Trophoblast cell (in vitro differentiated cells and primary cell): ENCODE results near the gene APBA2.

ENCODE experiments used
- DNase-seq, 2 donors: peaks; one replicate each; pipeline ENCODE4 v3.0.0-alpha.2; 2016
- H2AFZ ChIP-seq: 2 replicates; pipeline ENCODE4 v1.6.1; 2013; ENCODE audit warnings: low read length, moderate library complexity, mild to moderate bottlenecking; ENCODE audit not compliant: insufficient read depth, poor library complexity
- H2AK5ac ChIP-seq: 2 replicates; pipeline ENCODE4 v1.6.1; 2013; ENCODE audit warnings: mild to moderate bottlenecking, low read length
- H2BK120ac ChIP-seq: 2 replicates; pipeline ENCODE4 v1.6.1; 2013; ENCODE audit warnings: low read length, mild to moderate bottlenecking, moderate library complexity; ENCODE audit not compliant: insufficient read depth, poor library complexity
- H2BK12ac ChIP-seq: 2 replicates; pipeline ENCODE4 v1.6.1; 2013; ENCODE audit warnings: mild to moderate bottlenecking, low read length, moderate library complexity
- H2BK5ac ChIP-seq: 2 replicates; pipeline ENCODE4 v1.6.1; 2013; ENCODE audit warnings: low read length, low read depth, moderate library complexity, mild to moderate bottlenecking; ENCODE audit not compliant: poor library complexity
- H3K14ac ChIP-seq: 2 replicates; pipeline ENCODE4 v1.6.1; 2013; ENCODE audit warnings: mild to moderate bottlenecking, low read length
- H3K18ac ChIP-seq: 2 replicates; pipeline ENCODE4 v1.6.1; 2013; ENCODE audit warnings: mild to moderate bottlenecking, low read length
- H3K23ac ChIP-seq: 2 replicates; pipeline ENCODE4 v1.6.1; 2013; ENCODE audit warnings: low read length
- H3K27ac ChIP-seq: 2 replicates; pipeline ENCODE4 v1.5.1; 2013; ENCODE audit warnings: low read depth, mild to moderate bottlenecking, inconsistent platforms, low read length, moderate library complexity
- H3K27me3 ChIP-seq: 2 replicates; pipeline ENCODE4 v1.6.1; 2013; ENCODE audit warnings: inconsistent platforms, mild to moderate bottlenecking, low read length, moderate library complexity; ENCODE audit not compliant: insufficient read depth
- H3K36me3 ChIP-seq, 2 experiments: 1 replicate in 1 of 2; 2 replicates in 1 of 2; pipeline ENCODE4 v1.6.1; 2013; ENCODE audit warnings: low read length in 2 of 2, mild to moderate bottlenecking in 2 of 2, moderate library complexity in 1 of 2; ENCODE audit not compliant: insufficient read depth in 2 of 2, control insufficient read depth in 1 of 2
- H3K4ac ChIP-seq: 2 replicates; pipeline ENCODE4 v1.6.1; 2013; ENCODE audit warnings: low read depth, mild to moderate bottlenecking, low read length, moderate library complexity
- H3K4me1 ChIP-seq, 2 experiments: 1 replicate in 1 of 2; 2 replicates in 1 of 2; pipeline ENCODE4 v1.6.1; 2013; ENCODE audit warnings: low read length in 2 of 2, mild to moderate bottlenecking in 2 of 2, moderate library complexity in 1 of 2; ENCODE audit not compliant: insufficient read depth in 2 of 2, control insufficient read depth in 1 of 2
- H3K4me2 ChIP-seq: 2 replicates; pipeline ENCODE4 v1.6.1; 2013; ENCODE audit warnings: inconsistent platforms, mild to moderate bottlenecking, low read length, moderate library complexity
- H3K4me3 ChIP-seq: 2 replicates; pipeline ENCODE4 v1.5.1; 2013; ENCODE audit warnings: mild to moderate bottlenecking, low read depth, low read length, inconsistent platforms
- H3K79me1 ChIP-seq: one replicate; pipeline ENCODE4 v1.6.1; 2013; ENCODE audit warnings: low read length
- H3K79me2 ChIP-seq: 2 replicates; pipeline ENCODE4 v1.6.1; 2013; ENCODE audit warnings: low read length, mild to moderate bottlenecking; ENCODE audit not compliant: control insufficient read depth, insufficient read depth, poor library complexity
- H3K9ac ChIP-seq: 2 replicates; pipeline ENCODE4 v1.6.1; 2013; ENCODE audit warnings: mild to moderate bottlenecking, low read length
- H3K9me3 ChIP-seq: 2 replicates; pipeline ENCODE4 v1.6.1; 2013; ENCODE audit warnings: low read depth, mild to moderate bottlenecking, control low read depth, inconsistent platforms, low read length; ENCODE audit not compliant: insufficient read depth
- H4K12ac ChIP-seq: 2 replicates; pipeline ENCODE4 v1.6.1; 2013; ENCODE audit warnings: low read depth, mild to moderate bottlenecking, low read length, moderate library complexity
- H4K8ac ChIP-seq: 2 replicates; pipeline ENCODE4 v1.6.1; 2013; ENCODE audit warnings: low read depth, mild to moderate bottlenecking, low read length, moderate library complexity
- H4K91ac ChIP-seq: one replicate; pipeline ENCODE4 v1.6.1; 2013; ENCODE audit warnings: low read depth, mild to moderate bottlenecking, low read length, moderate library complexity
- WGBS: extraction: QIAGEN DNeasy Blood & Tissue Kit; methylation state at CpG from one replicate; pipeline ENCODE4 v1.1.7; 2013; ENCODE audit warnings: missing lambda C conversion rate; ENCODE audit not compliant: insufficient read length, insufficient coverage; ENCODE audit errors: extremely low coverage; 5-methylcytosine and 5-hydroxymethylcytosine counted together

Gene APBA2

DNA sequence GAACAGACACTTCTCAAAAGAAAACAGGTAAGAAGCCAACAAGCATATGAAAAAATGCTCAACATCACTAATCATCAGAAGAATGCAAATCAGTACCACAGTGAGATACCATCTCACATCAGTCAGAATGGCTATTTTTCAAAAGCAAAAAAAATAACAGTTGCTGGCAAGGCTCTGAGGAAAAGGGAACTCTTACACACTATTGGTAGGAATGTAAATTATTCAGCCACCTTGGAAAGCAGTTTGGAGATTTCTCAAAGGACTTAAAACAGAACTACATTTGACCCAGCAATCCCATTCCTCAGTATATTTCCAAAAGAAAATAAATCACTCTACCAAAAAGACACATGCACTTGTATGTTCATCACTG, 95.6 kb downstream of the APBA2 start:
- Histone ChIP-seq H4K8ac (no peak overlapping the region), H3K79me2 (no peaks in the 10 kb centered on the region), H3K14ac (no peak overlapping the region), H3K4me1 (peaks cover 9 to 20% of the 10 kb centered on the region in 2 experiments), H3K36me3 (no peaks in the 10 kb centered on the region), H2BK5ac (no peak overlapping the region), H4K91ac (no peak overlapping the region), H2BK12ac (no peak overlapping the region), H3K9ac (no peak overlapping the region), H3K4ac (no peak overlapping the region), H3K23ac (no peak overlapping the region), H3K27me3 (no peaks in the 10 kb centered on the region), H2BK120ac (no peak overlapping the region), H3K4me2 (no peak overlapping the region), H3K4me3 (no peak overlapping the region), H3K27ac (no peak overlapping the region), H3K9me3 (peaks cover 4% of the 10 kb centered on the region), H3K79me1 (peaks cover 2% of the 10 kb centered on the region), H2AFZ (no peak overlapping the region), H4K12ac (no peak overlapping the region), H3K18ac (no peak overlapping the region), H2AK5ac (no peak overlapping the region)
- no peak for DNase-seq

DNA sequence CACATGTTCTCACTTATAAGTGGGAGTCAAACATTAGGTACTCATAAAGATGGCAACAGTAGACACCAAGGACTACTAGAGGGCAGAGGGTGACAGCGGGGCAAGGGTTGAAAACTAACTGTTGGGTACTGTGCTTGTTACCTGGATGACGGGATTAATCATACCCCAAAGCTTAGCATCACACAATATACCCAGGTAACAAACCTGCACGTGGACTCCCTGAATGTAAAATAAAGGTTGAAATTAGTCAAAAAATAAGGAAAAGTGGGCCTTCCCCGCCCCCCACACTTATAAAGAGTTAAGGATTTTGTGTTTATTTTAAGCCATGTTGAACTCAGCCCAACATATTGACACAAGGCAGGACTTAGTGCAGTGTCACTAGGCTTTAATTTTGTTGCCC, 96.1 kb downstream of the APBA2 start:
- H3K36me3 ChIP-seq, result no peaks in the 10 kb centered on the region
- no peaks in the 10 kb centered on the region for H3K79me2 ChIP-seq
- no peak overlapping the region for H3K9ac ChIP-seq
- H2AK5ac ChIP-seq, result no peak overlapping the region
- no peak overlapping the region for H3K4ac ChIP-seq
- no peak overlapping the region for H3K27ac ChIP-seq
- H4K91ac ChIP-seq, result no peak overlapping the region
- H4K12ac ChIP-seq, result no peak overlapping the region
- H3K4me2 ChIP-seq, result no peak overlapping the region
- WGBS, result no CpG with 5 or more reads among the region's 4 CpGs
- peaks cover 9 to 20% of the 10 kb centered on the region in 2 experiments for H3K4me1 ChIP-seq
- no peak overlapping the region for H2BK120ac ChIP-seq
- DNase-seq, result no peak
- no peak overlapping the region for H2BK12ac ChIP-seq
- peaks cover 2% of the 10 kb centered on the region for H3K79me1 ChIP-seq
- H2AFZ ChIP-seq, result no peak overlapping the region
- H3K18ac ChIP-seq, result no peak overlapping the region
- peaks cover 4% of the 10 kb centered on the region for H3K9me3 ChIP-seq
- no peak overlapping the region for H3K14ac ChIP-seq
- H3K27me3 ChIP-seq, result no peaks in the 10 kb centered on the region
- H4K8ac ChIP-seq, result no peak overlapping the region
- H3K4me3 ChIP-seq, result no peak overlapping the region
- H3K23ac ChIP-seq, result no peak overlapping the region
- no peak overlapping the region for H2BK5ac ChIP-seq

DNA sequence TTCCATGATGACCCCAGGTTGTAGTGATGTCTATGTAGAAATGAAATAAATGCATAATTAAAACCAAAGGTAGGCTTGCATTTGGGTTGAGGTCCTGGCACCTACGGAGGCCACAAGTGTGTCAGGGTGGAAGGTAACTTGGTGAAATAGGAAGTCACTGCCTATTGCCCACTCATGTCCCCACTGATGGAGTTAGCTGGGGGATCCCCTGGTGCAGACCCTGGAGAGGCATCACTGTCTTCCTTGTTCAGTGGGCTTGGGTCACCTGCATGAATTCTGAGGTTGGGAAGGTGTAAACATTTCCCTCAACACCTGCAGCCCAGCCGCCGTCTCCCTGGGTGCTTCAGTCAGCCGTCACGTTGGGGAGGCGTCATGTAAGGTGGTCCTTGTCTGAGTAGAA, 97.1 kb downstream of the APBA2 start:
- Histone ChIP-seq H3K27me3 (no peaks in the 10 kb centered on the region), H2BK5ac (no peak overlapping the region), H3K4me2 (no peak overlapping the region), H3K4me1 (peaks cover 9 to 13% of the 10 kb centered on the region in 2 experiments), H4K12ac (no peak overlapping the region), H3K14ac (no peak overlapping the region), H3K79me2 (no peaks in the 10 kb centered on the region), H3K4me3 (no peak overlapping the region), H2AFZ (no peak overlapping the region), H2BK120ac (no peak overlapping the region), H3K79me1 (peaks cover 2% of the 10 kb centered on the region), H4K91ac (no peak overlapping the region), H3K27ac (no peak overlapping the region), H3K9ac (no peak overlapping the region), H3K36me3 (no peaks in the 10 kb centered on the region), H3K18ac (no peak overlapping the region), H2AK5ac (no peak overlapping the region), H4K8ac (no peak overlapping the region), H3K4ac (no peak overlapping the region), H2BK12ac (no peak overlapping the region), H3K23ac (no peak overlapping the region), H3K9me3 (peaks cover 4% of the 10 kb centered on the region)
- WGBS, result no CpG with 5 or more reads among the region's 6 CpGs
- no peak for DNase-seq

DNA sequence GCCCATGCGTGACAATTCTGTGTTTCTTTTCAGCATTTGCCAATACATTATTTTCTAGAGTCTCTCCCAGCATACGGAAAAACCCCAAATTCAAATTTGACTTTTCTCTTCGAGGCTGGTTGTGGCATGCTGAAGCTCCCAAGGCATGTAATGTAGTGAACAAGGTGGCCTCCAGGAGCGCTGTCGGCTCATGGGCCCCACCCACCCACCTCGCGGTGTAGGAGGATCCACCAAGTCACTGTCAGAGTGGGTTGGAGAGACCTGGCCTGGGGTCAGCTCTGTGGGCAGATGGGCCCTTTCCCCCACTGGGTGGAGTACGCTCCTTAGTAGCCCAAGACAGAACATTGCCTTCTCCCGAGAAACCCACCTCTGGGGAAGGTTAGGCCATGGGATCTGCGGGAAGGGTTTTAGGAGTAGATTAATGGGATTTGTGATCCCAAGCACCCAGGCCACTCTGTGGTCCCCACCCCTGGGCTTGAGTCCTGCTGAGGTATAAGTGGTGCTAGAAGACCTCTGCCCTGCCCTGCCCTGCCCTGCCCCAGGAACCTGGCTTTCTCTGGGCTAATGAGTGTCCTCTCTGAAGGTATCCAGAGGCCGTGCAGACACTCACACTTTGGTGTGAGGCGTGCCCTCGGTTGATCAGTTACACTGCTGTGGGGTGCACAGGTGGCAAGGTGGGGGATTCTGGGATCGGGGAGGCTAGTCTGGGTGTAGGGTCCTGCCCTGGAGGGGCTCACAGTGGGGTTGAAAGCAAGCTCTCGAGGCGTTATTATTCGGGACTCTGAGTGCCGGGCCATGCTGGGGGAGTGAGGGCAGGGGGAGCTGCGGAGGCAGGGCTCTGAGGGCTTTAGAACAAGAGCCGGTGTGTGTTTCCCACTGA, 97.9 kb downstream of the APBA2 start:
- Histone ChIP-seq H3K4ac (no peak overlapping the region), H3K9me3 (peaks cover 4% of the 10 kb centered on the region), H3K4me1 (peaks cover 9 to 12% of the 10 kb centered on the region in 2 experiments), H3K27me3 (no peaks in the 10 kb centered on the region), H4K8ac (no peak overlapping the region), H3K14ac (no peak overlapping the region), H3K9ac (no peak overlapping the region), H3K4me2 (no peak overlapping the region), H3K36me3 (no peaks in the 10 kb centered on the region), H2BK120ac (no peak overlapping the region), H4K91ac (no peak overlapping the region), H3K18ac (no peak overlapping the region), H3K4me3 (no peak overlapping the region), H3K79me1 (peaks cover 2% of the 10 kb centered on the region), H2BK12ac (no peak overlapping the region), H2AK5ac (no peak overlapping the region), H2AFZ (no peak overlapping the region), H3K79me2 (no peaks in the 10 kb centered on the region), H3K27ac (no peak overlapping the region), H4K12ac (no peak overlapping the region), H2BK5ac (no peak overlapping the region), H3K23ac (no peak overlapping the region)
- no CpG with 5 or more reads among the region's 20 CpGs for WGBS
- no peak for DNase-seq
